H1 (cell line): ENCODE measurements around the gene RUFY2. TPM values are rescaled to one million over a fixed set of nuclear protein-coding genes. Genes with fewer than 3 reads are reported as not detected.

Source experiments
- CBX8 ChIP-seq: fragments of 300-800, 300-1000 bp; sonication (generic); IDR thresholded peaks from 2 replicates; pipeline ENCODE4 v1.7.1; 2016; ENCODE audit warnings: low read depth, low read length, borderline replicate concordance
- CTBP2 ChIP-seq: IDR thresholded peaks from 2 replicates; pipeline ENCODE4 v1.7.0; 2011; ENCODE audit warnings: borderline replicate concordance, mild to moderate bottlenecking, moderate library complexity, mixed read lengths, low read length; ENCODE audit not compliant: insufficient read depth, insufficient read length
- HDAC2 ChIP-seq, 2 experiments: fragments of 300-600 bp in 1 of 2; sonication (generic) in 1 of 2; IDR thresholded peaks; 2 replicates each; pipeline ENCODE4 v1.6.1; 2011 to 2012; ENCODE audit warnings: low read depth in 2 of 2, low read length in 2 of 2, mild to moderate bottlenecking in 2 of 2, moderate library complexity in 2 of 2, borderline replicate concordance in 1 of 2, inconsistent platforms in 1 of 2
- JUND ChIP-seq: IDR thresholded peaks from 2 replicates; pipeline ENCODE4 v1.6.1; 2011; ENCODE audit warnings: mild to moderate bottlenecking, improper control_type of control experiment, low read length
- KDM5A ChIP-seq: fragments of 200-600 bp; IDR thresholded peaks from 2 replicates; pipeline ENCODE4 v1.7.1; 2012; ENCODE audit warnings: mild to moderate bottlenecking, low read length, inconsistent platforms, mixed read lengths
- SAP30 ChIP-seq: fragments of 300-600 bp; sonication (generic); IDR thresholded peaks from 2 replicates; pipeline ENCODE4 v1.7.1; 2012; ENCODE audit warnings: low read length, moderate library complexity, mild to moderate bottlenecking, inconsistent platforms; ENCODE audit not compliant: insufficient read depth, insufficient replicate concordance
- SIRT6 ChIP-seq: IDR thresholded peaks from one replicate; pipeline ENCODE4 v1.7.1; 2012; ENCODE audit warnings: low read length, inconsistent platforms
- polyA plus RNA-seq, 7 experiments: library from polyadenylated mRNA; depleted of rRNA in 3 of 7; stranded (reverse) in 5 of 7; unstranded in 2 of 7; fragments of >200 nt in 5 of 7; fragments of 200-250 nt in 2 of 7; gene quantifications; 1 replicate in 5 of 7; 2 replicates in 1 of 7; 4 replicates in 1 of 7; pipeline versions ENCODE4 v1.2.1 to v1.2.3, GENCODE V29; 2011 to 2013; ENCODE audit warnings: missing spikeins in 2 of 7, mixed read lengths in 2 of 7
- total RNA-seq: library from RNA; stranded (reverse); fragmentation: NEBNext Ultra II Directional; extraction: Animal tissue kit (Norgen Biotek cat#: 25700); gene quantifications from 2 replicates; pipeline ENCODE4 v1.2.1, GENCODE V29; 2021

The RUFY2 gene
- total and polyA plus RNA-seq, 2 of the 8 experiments (the other 6 are each of a cell fraction or from before 2014, with no cell fraction given), result 3.4 to 12.0 TPM

DNA sequence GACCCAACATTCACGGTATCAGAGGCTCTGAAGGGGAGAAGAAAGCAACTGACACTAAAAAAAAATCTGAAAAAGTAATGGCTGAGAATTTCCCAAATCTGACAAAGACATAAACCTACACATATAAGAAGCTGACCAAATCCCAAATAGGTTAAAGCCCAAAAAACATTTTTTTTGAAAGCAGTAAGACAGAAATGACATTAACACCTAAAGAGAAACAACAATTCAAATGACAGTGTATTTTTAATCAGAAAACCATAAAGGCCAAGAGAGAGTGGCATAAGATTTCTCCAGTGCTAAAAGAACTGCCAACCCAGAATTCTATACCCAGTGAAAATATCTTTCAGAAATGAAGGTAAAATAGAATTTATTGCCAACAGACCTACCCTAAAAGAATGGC, 35.5 kb downstream of the RUFY2 start (continued):
- TF ChIP-seq HDAC2 (IDR thresholded peaks at IDR 0.05; ENCODE audit: borderline replicate concordance in 1 of 2, low read depth in 2 of 2, low read length in 2 of 2) (no peak), JUND (no peak), KDM5A (no peak), CTBP2 (no peak), CBX8 (no peak), SAP30 (no peak), SIRT6 (no peak)
